Measurements from ENCODE around the gene ARMC9.

ARMC9 gene

GRCh38 chr2:231391981-231392380, 193.6 kb downstream of the ARMC9 start:
- H3K4me3 ChIP-seq (ENCODE audit: low read depth, low read length): no peak overlapping the region

GRCh38 chr2:231392431-231393148, 194.2 kb downstream of the ARMC9 start:
- in situ Hi-C loops (cut with HindIII; ENCODE audit: low sequenced_read_pairs): no loop called here
- no peak for TF ChIP-seq CTCF (IDR thresholded peaks at IDR 0.05; ENCODE audit: low read depth, low read length)

More at GRCh38 chr2:231391981-231392380, 193.6 kb downstream of the ARMC9 start:
- DNase-seq (ENCODE audit: low read depth, low spot score): no peak
- in situ Hi-C loops (cut with HindIII; ENCODE audit: low sequenced_read_pairs): no loop called here
- TF ChIP-seq CTCF (IDR thresholded peaks at IDR 0.05; ENCODE audit: low read depth, low read length): no peak

GRCh38 chr2:231393149-231394131, 195.0 kb downstream of the ARMC9 start:
- DNase-seq (ENCODE audit: low read depth, low spot score): no peak
- in situ Hi-C loops (cut with HindIII; ENCODE audit: low sequenced_read_pairs): no loop called here
- TF ChIP-seq CTCF (IDR thresholded peaks at IDR 0.05; ENCODE audit: low read depth, low read length): peak; percentile 33
- H3K4me3 ChIP-seq (ENCODE audit: low read depth, low read length): no peak overlapping the region

More at GRCh38 chr2:231392431-231393148, 194.2 kb downstream of the ARMC9 start:
- H3K4me3 ChIP-seq (ENCODE audit: low read depth, low read length): no peak overlapping the region
- no peak for DNase-seq (ENCODE audit: low read depth, low spot score)

GRCh38 chr2:231394211-231395141, 196.0 kb downstream of the ARMC9 start:
- in situ Hi-C loops (cut with HindIII; ENCODE audit: low sequenced_read_pairs): no loop called here

GRCh38 chr2:231395188-231396057, 197.0 kb downstream of the ARMC9 start, which contains the start of gene B3GNT7:
B3GNT7 (plus strand) TSS chr2:231395710; CDS start chr2:231395804, 94 bp downstream.
- in situ Hi-C loops (cut with HindIII; ENCODE audit: low sequenced_read_pairs): no loop called here
- peak within 1 kb of the TSS; percentile 23 for H3K4me3 ChIP-seq (ENCODE audit: low read depth, low read length)
- no peak for DNase-seq (ENCODE audit: low read depth, low spot score)
- no peak for TF ChIP-seq CTCF (IDR thresholded peaks at IDR 0.05; ENCODE audit: low read depth, low read length)

More at GRCh38 chr2:231394211-231395141, 196.0 kb downstream of the ARMC9 start:
- DNase-seq (ENCODE audit: low read depth, low spot score): no peak
- peak; percentile 12 for TF ChIP-seq CTCF (IDR thresholded peaks at IDR 0.05; ENCODE audit: low read depth, low read length)
- H3K4me3 ChIP-seq (ENCODE audit: low read depth, low read length): no peak overlapping the region
